PC-9 (cell line): ENCODE results near the gene SEMA3C. TPM values are rescaled to one million over a fixed set of nuclear protein-coding genes. Genes with fewer than 3 reads are reported as not detected.

Source experiments
- BruUV-seq: library from RNA; stranded (reverse); fragments of 400-500 nt; replicated peaks from 2 replicates; lab custom pipeline; 2021; lab: Mats Ljungman, UMichigan
- CTCF ChIA-PET: fragments of 300-600 bp; sonication (Branson Sonifier 250); formaldehyde crosslinking; loops from one replicate; lab custom pipeline; 2022; ENCODE audit warnings: antibody characterized with exemption; lab: Charles Lee
- POLR2A ChIA-PET: fragments of 300-600 bp; sonication (Branson Sonifier 250); formaldehyde crosslinking; loops from one replicate; lab custom pipeline; 2022; ENCODE audit warnings: antibody characterized with exemption; ENCODE audit not compliant: unreplicated experiment; lab: Charles Lee
- DNase-seq, 2 experiments: peaks; one replicate each; pipeline versions ENCODE4 v3.0.0 to v3.0.0-alpha.2; 2015 to 2022; ENCODE audit warnings: mixed read lengths in 1 of 2
- H2AFZ ChIP-seq: fragments of 200-600 bp; sonication (generic); 2 replicates; pipeline ENCODE4 v1.8.1; 2017; ENCODE audit warnings: antibody characterized with exemption
- H3F3A ChIP-seq: fragments of 200-600 bp; sonication (generic); 2 replicates; pipeline ENCODE4 v1.8.1; 2017; ENCODE audit warnings: antibody characterized with exemption, mild to moderate bottlenecking, low read depth; ENCODE audit not compliant: insufficient read depth
- H3K27ac ChIP-seq: fragments of 200-600 bp; sonication (generic); 2 replicates; pipeline ENCODE4 v1.6.1; 2016; ENCODE audit warnings: mixed run types
- H3K27me3 ChIP-seq: fragments of 200-600 bp; sonication (generic); 2 replicates; pipeline ENCODE4 v1.6.1; 2016; ENCODE audit warnings: low read depth, mixed run types; ENCODE audit not compliant: insufficient read depth
- H3K36me3 ChIP-seq: fragments of 200-600 bp; sonication (generic); 2 replicates; pipeline ENCODE4 v1.6.1; 2016; ENCODE audit warnings: low read depth, mixed run types
- H3K4me1 ChIP-seq: fragments of 200-600 bp; sonication (generic); replicated peaks from 2 replicates; pipeline ENCODE4 v1.6.1; 2016; ENCODE audit warnings: mixed run types; ENCODE audit not compliant: insufficient read depth
- H3K4me2 ChIP-seq: fragments of 200-600 bp; sonication (generic); 2 replicates; pipeline ENCODE4 v1.6.1; 2017; ENCODE audit warnings: mixed run types
- H3K4me3 ChIP-seq: fragments of 200-600 bp; sonication (generic); 2 replicates; pipeline ENCODE4 v1.6.1; 2016; ENCODE audit warnings: mixed run types
- H3K79me2 ChIP-seq: fragments of 200-600 bp; sonication (generic); 2 replicates; pipeline ENCODE4 v1.6.1; 2017; ENCODE audit warnings: low read depth, mixed run types
- H3K9me2 ChIP-seq: fragments of 200-600 bp; sonication (generic); 2 replicates; pipeline ENCODE4 v1.8.1; 2017; ENCODE audit warnings: mild to moderate bottlenecking; ENCODE audit not compliant: insufficient read depth
- H3K9me3 ChIP-seq: fragments of 200-600 bp; sonication (generic); 2 replicates; pipeline ENCODE4 v1.8.1; 2016; ENCODE audit warnings: low read depth; ENCODE audit not compliant: insufficient read depth
- H4K20me1 ChIP-seq: fragments of 200-600 bp; sonication (generic); 2 replicates; pipeline ENCODE4 v1.8.1; 2017; ENCODE audit not compliant: insufficient read depth
- CTCF ChIP-seq: fragments of 200-600 bp; sonication (generic); conservative IDR thresholded peaks from 2 replicates; pipeline ENCODE4 v1.6.1; 2017; ENCODE audit warnings: mixed run types, antibody characterized with exemption, mild to moderate bottlenecking, moderate library complexity
- EZH2 ChIP-seq: fragments of 200-600 bp; sonication (generic); IDR thresholded peaks from 2 replicates; pipeline ENCODE4 v1.8.0; 2017; ENCODE audit warnings: antibody characterized with exemption, low read depth
- intact Hi-C: fragments of 100-400 bp; cut with micrococcal nuclease; formaldehyde crosslinking; loops from one replicate; pipeline ENCODE4 v1.10.0; 2022; ENCODE audit not compliant: unreplicated experiment
- total RNA-seq: library from RNA; stranded (reverse); gene quantifications from 2 replicates; pipeline ENCODE4 v1.2.3, GENCODE V29; 2021

Gene SEMA3C
- total RNA-seq, 1 experiment from 2014 or later: 19.9 TPM

GRCh38 chr7:80891259-80891544, 27.6 kb downstream of the SEMA3C start:
- POLR2A ChIA-PET: no interaction called here

GRCh38 chr7:80890426-80891258, 28.2 kb downstream of the SEMA3C start:
- no peak overlapping the region for H3K27ac ChIP-seq
- no peaks in the 10 kb centered on the region for H4K20me1 ChIP-seq
- H3K4me1 ChIP-seq: no peaks in the 10 kb centered on the region
- ChIA-PET CTCF (no interaction called here), POLR2A (no interaction called here)
- no peak for DNase-seq
- no peak overlapping the region for H3K4me3 ChIP-seq
- TF ChIP-seq EZH2 (no peak), CTCF (no peak)
- H3K4me2 ChIP-seq: no peak overlapping the region
- no peaks in the 10 kb centered on the region for H3K79me2 ChIP-seq
- H3K36me3 ChIP-seq: peaks cover 6% of the 10 kb centered on the region; the same call in 1 of the 2 replicates
- no peaks in the 10 kb centered on the region; the same call in 1 of the 2 replicates for H3F3A ChIP-seq
- intact Hi-C loops: no loop called here
- H3K9me3 ChIP-seq: no peaks in the 10 kb centered on the region; the same call in none of the 2 replicates
- BruUV-seq: no TSS peak
- no peak overlapping the region for H2AFZ ChIP-seq
- H3K9me2 ChIP-seq: no peaks in the 10 kb centered on the region
- H3K27me3 ChIP-seq: no peaks in the 10 kb centered on the region

More at GRCh38 chr7:80891259-80891544, 27.6 kb downstream of the SEMA3C start:
- Histone ChIP-seq H4K20me1 (no peaks in the 10 kb centered on the region), H3K36me3 (peaks cover under 1% of the 10 kb centered on the region; the same call in 1 of the 2 replicates), H3K27me3 (no peaks in the 10 kb centered on the region), H3K4me2 (no peak overlapping the region), H3K4me1 (no peaks in the 10 kb centered on the region), H3K27ac (no peak overlapping the region), H3K9me2 (no peaks in the 10 kb centered on the region), H3K4me3 (no peak overlapping the region), H3K79me2 (no peaks in the 10 kb centered on the region), H3K9me3 (no peaks in the 10 kb centered on the region; the same call in none of the 2 replicates), H3F3A (no peaks in the 10 kb centered on the region; the same call in 1 of the 2 replicates), H2AFZ (no peak overlapping the region)
- TF ChIP-seq CTCF (no peak), EZH2 (no peak)
- no peak for DNase-seq
- CTCF ChIA-PET: no interaction called here
- BruUV-seq: no TSS peak
- intact Hi-C loops: no loop called here

- H3K9me2 ChIP-seq: no peaks in the 10 kb centered on the region
- peaks cover 8% of the 10 kb centered on the region for H3K4me1 ChIP-seq
- H3K27me3 ChIP-seq: no peaks in the 10 kb centered on the region
- intact Hi-C loops: no loop called here
- no peaks in the 10 kb centered on the region for H4K20me1 ChIP-seq
- ChIA-PET POLR2A (no interaction called here), CTCF (no interaction called here)
- no peak for TF ChIP-seq EZH2
- no peak for TF ChIP-seq CTCF
- peaks cover 2% of the 10 kb centered on the region for H3F3A ChIP-seq
- no peak for DNase-seq
- no peak overlapping the region for H2AFZ ChIP-seq
- no peak overlapping the region for H3K4me2 ChIP-seq
- no peak overlapping the region for H3K27ac ChIP-seq
- H3K4me3 ChIP-seq: no peak overlapping the region
- no peaks in the 10 kb centered on the region; the same call in none of the 2 replicates for H3K9me3 ChIP-seq
- no TSS peak for BruUV-seq
- H3K79me2 ChIP-seq: no peaks in the 10 kb centered on the region
- 0 out of 2 replicates have a peak, but pooled peaks cover 6% of the 10 kb centered on the region for H3K36me3 ChIP-seq
Measured at GRCh38 chr7:80889525-80889924, 29.3 kb downstream of the SEMA3C start.
